Fibroblast of villous mesenchyme (primary cell): ENCODE measurements around the gene PLA2G4A. TPM values are rescaled to one million over a fixed set of nuclear protein-coding genes. Genes with fewer than 3 reads are reported as not detected.
A peak's percentile ranks its signal among the peaks of the same experiment; 100 is the strongest.
"Not testable (repeated sequence)": the region's sequence is repeated elsewhere in the genome, so short reads cannot be mapped to it uniquely, and the experiment has no call there.

Source experiments
- DNase-seq: peaks from one replicate; pipeline ENCODE4 v3.0.0-alpha.2; 2010; ENCODE audit warnings: low read depth
- H3K4me3 ChIP-seq: 2 replicates; pipeline ENCODE4 v1.5.1; 2011; ENCODE audit warnings: low read depth, mild to moderate bottlenecking, low read length
- total RNA-seq: library from RNA; depleted of rRNA; stranded (reverse); fragments of >200 nt; gene quantifications from 2 replicates; pipeline ENCODE4 v1.2.3, GENCODE V29; 2012
- TF ChIP-seq, protein P1 (sequence below): IDR thresholded peaks from 2 replicates; pipeline ENCODE4 v1.5.1; 2012; ENCODE audit warnings: low read depth, mild to moderate bottlenecking, low read length; ENCODE audit not compliant: insufficient read depth

PLA2G4A gene
- total RNA-seq, 1 donor, result 12.1 TPM

GRCh38 chr1:186917106-186917786 is 88.5 kb downstream of the PLA2G4A start:
- not testable (repeated sequence) for H3K4me3 ChIP-seq
- peak; percentile 25 for DNase-seq
- TF ChIP-seq, protein P1, sequence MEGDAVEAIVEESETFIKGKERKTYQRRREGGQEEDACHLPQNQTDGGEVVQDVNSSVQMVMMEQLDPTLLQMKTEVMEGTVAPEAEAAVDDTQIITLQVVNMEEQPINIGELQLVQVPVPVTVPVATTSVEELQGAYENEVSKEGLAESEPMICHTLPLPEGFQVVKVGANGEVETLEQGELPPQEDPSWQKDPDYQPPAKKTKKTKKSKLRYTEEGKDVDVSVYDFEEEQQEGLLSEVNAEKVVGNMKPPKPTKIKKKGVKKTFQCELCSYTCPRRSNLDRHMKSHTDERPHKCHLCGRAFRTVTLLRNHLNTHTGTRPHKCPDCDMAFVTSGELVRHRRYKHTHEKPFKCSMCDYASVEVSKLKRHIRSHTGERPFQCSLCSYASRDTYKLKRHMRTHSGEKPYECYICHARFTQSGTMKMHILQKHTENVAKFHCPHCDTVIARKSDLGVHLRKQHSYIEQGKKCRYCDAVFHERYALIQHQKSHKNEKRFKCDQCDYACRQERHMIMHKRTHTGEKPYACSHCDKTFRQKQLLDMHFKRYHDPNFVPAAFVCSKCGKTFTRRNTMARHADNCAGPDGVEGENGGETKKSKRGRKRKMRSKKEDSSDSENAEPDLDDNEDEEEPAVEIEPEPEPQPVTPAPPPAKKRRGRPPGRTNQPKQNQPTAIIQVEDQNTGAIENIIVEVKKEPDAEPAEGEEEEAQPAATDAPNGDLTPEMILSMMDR, result peak; percentile 26

DNA sequence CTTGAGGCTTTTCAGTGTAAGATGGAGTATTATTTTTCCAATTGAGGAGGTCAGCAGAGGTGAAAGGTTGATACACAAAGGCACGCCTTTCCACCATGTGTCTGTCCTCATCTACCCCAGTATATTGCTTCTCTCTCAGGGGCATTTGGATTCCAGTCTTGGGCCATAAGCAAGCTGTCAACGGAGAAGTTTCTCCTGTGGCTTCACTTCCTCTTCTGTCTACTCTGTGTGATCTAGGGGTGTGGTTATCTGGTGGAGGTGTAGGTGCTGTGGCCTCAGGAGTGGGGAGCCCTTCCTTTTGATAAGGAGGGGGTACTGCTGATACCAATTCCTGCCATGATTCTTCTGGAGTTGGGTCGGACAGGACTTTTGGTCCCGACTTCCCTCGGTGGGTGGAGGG is 92.6 kb downstream of the PLA2G4A start:
- not testable (repeated sequence) for H3K4me3 ChIP-seq, DNase-seq

DNA sequence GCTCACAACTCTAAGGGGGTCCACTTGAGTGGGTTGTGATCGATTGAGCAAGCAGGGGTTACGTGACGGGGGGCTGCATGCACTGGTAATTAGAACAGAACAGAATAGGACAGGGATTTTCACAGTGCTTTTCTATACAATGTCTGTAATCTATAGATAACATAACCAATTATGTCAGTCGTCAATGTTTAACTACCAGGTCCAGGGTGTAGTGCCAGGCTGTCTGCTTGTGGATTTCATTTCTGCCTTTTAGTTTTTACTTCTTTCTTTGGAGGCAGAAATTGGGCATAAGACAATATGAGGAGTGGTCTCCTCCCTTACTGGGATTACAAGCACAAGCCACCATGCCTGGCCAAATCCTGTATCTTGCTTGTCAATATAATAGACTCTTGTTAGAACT is 94.1 kb downstream of the PLA2G4A start:
- not testable (repeated sequence) for H3K4me3 ChIP-seq, DNase-seq

- TF ChIP-seq, protein P1, result no peak
Observed at GRCh38 chr1:186923486-186923885, 94.7 kb downstream of the PLA2G4A start.

GRCh38 chr1:186925881-186926669 is 97.3 kb downstream of the PLA2G4A start:
- H3K4me3 ChIP-seq, result no peak overlapping the region
- TF ChIP-seq, protein P1, result no peak
- peak; percentile 20 for DNase-seq

More at GRCh38 chr1:186923486-186923885, 94.7 kb downstream of the PLA2G4A start:
- no peak overlapping the region for H3K4me3 ChIP-seq
- no peak for DNase-seq

DNA sequence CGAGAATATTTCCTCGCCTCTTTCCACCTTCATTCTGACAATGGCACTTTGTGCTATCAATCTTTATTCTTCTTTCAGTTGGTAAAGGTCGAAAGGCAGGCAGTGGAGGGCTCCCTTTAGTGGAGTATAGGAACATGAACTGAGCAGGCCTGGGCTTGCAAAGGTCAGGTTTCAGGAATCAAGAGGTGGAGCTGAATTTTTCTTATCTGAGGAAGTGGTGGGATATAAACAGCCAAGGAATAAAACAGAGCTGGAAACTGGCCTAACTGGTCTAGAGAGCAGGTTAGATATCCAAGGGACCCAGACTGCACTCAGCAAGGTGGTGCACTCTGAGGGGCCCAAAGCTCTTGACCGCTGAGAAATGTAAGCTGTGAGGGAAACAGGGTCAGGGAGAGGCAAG is 99.1 kb downstream of the PLA2G4A start:
- DNase-seq, result no peak
- TF ChIP-seq, protein P1, result no peak
- no peak overlapping the region for H3K4me3 ChIP-seq

DNA sequence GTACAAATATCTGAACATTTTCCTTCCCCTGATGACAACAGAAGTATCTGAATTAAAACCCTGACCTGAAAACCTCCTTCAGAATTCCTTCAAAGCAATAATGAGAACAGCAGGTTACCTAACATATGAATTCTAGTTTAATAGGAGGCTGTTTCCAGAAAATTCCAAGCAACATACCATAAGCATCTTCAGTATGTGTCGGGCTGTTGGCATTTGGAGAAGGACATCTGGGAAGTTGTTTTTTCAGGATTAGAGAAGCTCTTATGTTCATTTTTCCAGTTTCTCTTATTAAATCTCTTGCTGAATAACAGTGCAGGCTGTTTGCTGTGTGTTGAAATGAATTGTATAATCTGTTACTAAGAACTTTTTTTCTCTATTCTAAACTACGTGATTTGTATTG is 101.5 kb downstream of the PLA2G4A start:
- DNase-seq, result no peak
- no peak overlapping the region for H3K4me3 ChIP-seq
- TF ChIP-seq, protein P1, result no peak
